Right renal pelvis (tissue), 4 donors: Measurements from ENCODE around the gene LINC00305. TPM values are rescaled to one million over a fixed set of nuclear protein-coding genes. Genes with fewer than 3 reads are reported as not detected.

Source experiments
- DNase-seq, 4 donors: peaks; one replicate each; pipeline ENCODE4 v3.0.0-alpha.2; 2013; ENCODE audit warnings: low read depth in 4 of 4, low spot score in 3 of 4, missing footprints in 1 of 4
- polyA plus RNA-seq, 4 donors: library from polyadenylated mRNA; unstranded; fragments of 120-200 nt; gene quantifications; one replicate each; pipeline ENCODE4 v1.2.1, GENCODE V29; 2013; ENCODE audit not compliant: insufficient read length in 4 of 4

The LINC00305 gene
- polyA plus RNA-seq, 4 donors = 1.2 to 7.4 (median 4.1) TPM

DNA sequence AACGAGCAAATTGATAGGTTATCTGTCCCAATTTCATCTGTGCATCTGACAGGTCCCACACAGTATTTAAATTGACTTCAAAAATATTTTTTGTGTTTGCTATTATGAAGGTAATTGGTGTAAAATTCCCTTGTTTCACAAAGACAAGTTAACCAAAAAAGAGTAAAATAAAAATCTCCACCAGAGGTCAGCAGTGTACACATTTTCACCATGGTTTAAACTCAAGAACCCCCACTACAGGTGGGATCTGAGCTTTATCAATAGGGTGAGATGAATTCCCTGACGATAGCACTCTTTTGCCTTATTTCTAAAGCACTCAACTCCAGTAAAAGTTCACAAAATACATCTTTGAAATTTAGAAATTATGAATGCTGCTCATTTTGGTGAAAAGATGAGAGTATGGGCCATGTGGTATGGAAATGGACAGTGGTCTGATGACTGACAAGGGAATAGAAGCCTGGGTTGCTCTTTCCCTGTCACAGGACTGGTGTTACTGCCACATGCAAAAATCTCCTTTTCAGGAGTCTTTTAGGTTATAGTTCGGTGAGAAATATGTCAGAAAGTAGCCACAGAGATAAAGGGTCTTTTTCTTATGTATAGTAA lies 111.0 kb downstream of the LINC00305 start:
- DNase-seq = peak in 3 of 4 donors; percentile 20 to 22 (median 20)

DNA sequence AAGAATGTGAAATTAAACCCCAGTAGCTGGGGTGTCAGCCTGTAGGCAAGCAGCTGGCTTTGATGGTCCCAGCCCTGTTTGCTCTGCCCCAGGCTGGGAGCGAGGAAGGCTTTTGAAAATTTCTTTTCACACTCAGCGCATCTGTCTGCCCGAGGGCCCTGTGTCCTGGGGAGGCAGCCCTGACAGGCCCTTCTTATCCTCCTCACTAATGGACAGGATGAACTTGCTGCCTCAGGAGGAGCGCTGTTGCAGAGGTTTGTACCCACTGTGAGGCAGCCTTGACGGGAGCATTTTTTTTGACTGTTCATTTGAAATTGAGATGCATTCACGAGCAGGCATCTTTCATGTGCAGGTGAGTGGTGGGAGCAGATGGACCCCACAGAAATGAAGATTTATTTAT lies 116.6 kb downstream of the LINC00305 start:
- no peak for DNase-seq

DNA sequence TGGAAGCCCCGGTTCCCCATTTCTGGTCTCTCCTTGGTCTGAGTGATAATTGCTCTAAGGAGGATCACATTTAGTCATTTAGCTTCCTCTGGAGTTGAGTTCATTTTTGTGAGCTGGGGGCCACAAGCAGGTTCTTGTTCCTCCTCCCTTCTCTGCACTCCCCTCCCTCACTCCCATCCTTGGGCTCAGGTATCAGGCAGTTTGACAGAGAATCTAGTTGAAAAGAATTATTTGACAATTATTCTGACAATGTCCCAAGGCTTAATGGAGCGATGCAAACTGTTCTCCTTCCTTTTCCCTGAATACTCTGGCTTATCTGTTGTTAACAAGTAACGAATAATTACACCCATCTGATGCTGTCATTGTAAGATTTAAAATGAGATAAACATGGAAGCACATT lies 117.5 kb downstream of the LINC00305 start:
- no peak for DNase-seq

Other genes starting within 250 kb of the LINC00305 start
- under 1 TPM in 3 of 4 donors, not detected in 1; 0.04 to 0.34 (median 0.08) TPM for gene SERPINB10, start 241.1 kb downstream of the LINC00305 start, polyA plus RNA-seq
- 1 to 10 TPM; 1.4 to 2.8 (median 1.8) TPM for gene HMSD, start 199.8 kb downstream of the LINC00305 start, polyA plus RNA-seq
- 1 to 10 TPM; 4.1 to 5.7 (median 4.4) TPM for gene SERPINB8, start 179.0 kb downstream of the LINC00305 start, polyA plus RNA-seq